Right renal pelvis (tissue), 4 donors: ENCODE data around the gene C11orf52. TPM values are rescaled to one million over a fixed set of nuclear protein-coding genes. Genes with fewer than 3 reads are reported as not detected.
"Not testable (repeated sequence)": the region's sequence is repeated elsewhere in the genome, so short reads cannot be mapped to it uniquely, and the experiment has no call there.

Source experiments
- DNase-seq, 4 donors: peaks; one replicate each; pipeline ENCODE4 v3.0.0-alpha.2; 2013; ENCODE audit warnings: low read depth in 4 of 4, low spot score in 3 of 4, missing footprints in 1 of 4
- polyA plus RNA-seq, 4 donors: library from polyadenylated mRNA; unstranded; fragments of 120-200 nt; gene quantifications; one replicate each; pipeline ENCODE4 v1.2.1, GENCODE V29; 2013; ENCODE audit not compliant: insufficient read length in 4 of 4

C11orf52 gene
- polyA plus RNA-seq, 4 donors, result 11.0 to 12.8 (median 12.0) TPM

- DNase-seq, result no peak
These were observed 6.2 kb upstream of the C11orf52 start, which contains the start of gene HSPB2 for GRCh38 chr11:111912535-111912934. TSS of gene HSPB2 (plus strand) at chr11:111912734. CDS start at chr11:111912830, 96 bp downstream.

- no peak for DNase-seq
These were observed 5.5 kb upstream of the C11orf52 start for GRCh38 chr11:111913031-111913861.

GRCh38 chr11:111913997-111914396 is 4.7 kb upstream of the C11orf52 start:
- DNase-seq, result no peak

GRCh38 chr11:111916768-111917167 is 1.9 kb upstream of the C11orf52 start:
- no peak for DNase-seq

- no peak for DNase-seq
These were observed 1.4 kb upstream of the C11orf52 start for GRCh38 chr11:111917312-111917711.

GRCh38 chr11:111917788-111918187 is 925 bp upstream of the C11orf52 start:
- no peak for DNase-seq

- DNase-seq, result no peak
These were observed 2.2 kb downstream of the C11orf52 start for GRCh38 chr11:111920908-111921307.

- no peak for DNase-seq
These were observed 3.0 kb downstream of the C11orf52 start for GRCh38 chr11:111921541-111922230.

GRCh38 chr11:111922803-111923202 is 4.1 kb downstream of the C11orf52 start:
- DNase-seq, result no peak

- DNase-seq, result no peak
These were observed 4.7 kb downstream of the C11orf52 start for GRCh38 chr11:111923351-111923788.

- DNase-seq, result no peak
These were observed 5.2 kb downstream of the C11orf52 start for GRCh38 chr11:111923951-111924350.

- no peak for DNase-seq
These were observed 7.2 kb downstream of the C11orf52 start for GRCh38 chr11:111925953-111926352.

- peak; percentile 93 to 94 (median 94) for DNase-seq
These were observed 8.0 kb downstream of the C11orf52 start for GRCh38 chr11:111926505-111927391.

- no peak for DNase-seq
These were observed 11.8 kb downstream of the C11orf52 start for GRCh38 chr11:111930472-111930871.

- no peak for DNase-seq
These were observed 13.9 kb downstream of the C11orf52 start for GRCh38 chr11:111932611-111932950.

- not testable (repeated sequence) for DNase-seq
These were observed 14.5 kb downstream of the C11orf52 start for GRCh38 chr11:111933176-111933575.

GRCh38 chr11:111933872-111934271 is 15.2 kb downstream of the C11orf52 start:
- no peak for DNase-seq

GRCh38 chr11:111934306-111934705 is 15.6 kb downstream of the C11orf52 start:
- DNase-seq, result no peak

GRCh38 chr11:111935317-111936039 is 16.8 kb downstream of the C11orf52 start:
- DNase-seq, result no peak

- DNase-seq, result no peak
These were observed 17.4 kb downstream of the C11orf52 start for GRCh38 chr11:111936040-111936540.
